Hematopoietic multipotent progenitor cell treated with erythropoietin and hydrocortisone succinate and interleukin-3 and kit ligand, for 15 days (in vitro differentiated cells): ENCODE results near the gene MIX23.
"Not testable (repeated sequence)": the region's sequence is repeated elsewhere in the genome, so short reads cannot be mapped to it uniquely, and the experiment has no call there.

Source experiments
- DNase-seq: peaks from one replicate; pipeline ENCODE4 v3.0.0-alpha.2; 2015; ENCODE audit warnings: low spot score

Gene MIX23

DNA sequence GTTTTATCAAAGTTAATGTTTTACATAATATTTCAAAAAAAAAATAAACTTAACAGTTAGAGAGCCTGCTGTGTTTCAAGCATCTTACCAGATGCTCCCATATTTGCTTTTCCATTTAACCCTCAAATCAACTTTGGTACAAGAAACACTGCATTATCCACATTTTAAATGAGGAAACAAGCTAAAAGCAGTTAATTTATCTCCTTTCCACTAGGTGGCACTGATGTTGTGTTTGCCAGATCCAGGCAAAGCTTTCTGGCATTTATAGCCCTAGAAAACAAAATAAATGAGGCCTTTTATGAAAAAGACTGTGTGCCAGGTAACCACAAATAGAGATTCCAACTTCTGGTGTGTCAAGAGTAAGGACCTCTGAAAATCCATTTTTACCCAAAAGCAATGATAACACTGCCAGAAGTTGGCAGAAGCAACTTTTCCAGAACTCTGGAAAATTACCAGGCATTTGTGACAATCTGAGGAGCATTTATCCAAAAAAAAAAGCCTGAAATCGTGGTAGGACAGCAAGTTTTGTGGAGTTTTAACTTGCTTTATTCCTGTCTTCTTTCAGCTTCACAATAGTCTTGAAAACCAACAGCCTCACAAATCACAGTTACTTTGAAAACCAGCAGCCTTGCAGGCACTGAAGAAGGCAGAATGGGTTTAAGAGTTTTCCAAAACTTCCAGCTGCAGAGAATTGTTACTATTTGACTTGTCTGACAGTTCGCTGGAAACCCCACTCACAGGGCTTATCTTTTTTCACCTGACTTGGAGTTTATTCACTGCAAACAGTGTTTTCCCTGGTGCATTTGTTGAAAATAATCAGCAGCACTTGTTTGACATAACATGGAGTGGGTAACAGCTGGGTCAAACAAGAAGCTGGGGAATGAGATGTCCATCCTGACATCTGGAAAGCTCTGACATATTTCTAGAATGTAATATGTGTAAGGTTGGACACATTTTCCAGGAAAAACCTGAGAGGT is 10.1 kb upstream of the MIX23 start:
- DNase-seq, result peak; percentile 78

GRCh38 chr3:122391681-122392446 is 8.8 kb upstream of the MIX23 start:
- DNase-seq, result no peak

DNA sequence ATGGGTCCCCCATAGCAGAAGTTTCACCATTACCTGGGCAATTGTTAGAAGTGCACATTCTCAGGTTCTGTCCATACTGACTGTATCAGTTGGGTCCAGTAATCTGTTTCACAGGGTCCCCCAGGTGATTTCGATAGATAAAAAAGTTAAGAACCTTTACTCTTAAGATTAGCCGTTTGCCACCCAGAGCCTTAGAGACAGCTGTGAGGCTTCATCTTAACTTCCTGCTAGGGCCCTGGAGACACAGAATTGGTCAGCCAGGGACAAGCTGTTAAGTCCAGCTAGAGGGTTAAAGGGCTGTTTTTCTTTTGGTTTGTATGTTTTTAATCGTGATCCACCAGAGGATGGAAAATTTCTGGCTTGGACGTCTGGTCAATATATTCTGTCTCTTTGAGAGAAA is 7.6 kb upstream of the MIX23 start:
- DNase-seq, result peak; percentile 13

- DNase-seq, result no peak
These were observed 6.9 kb upstream of the MIX23 start for GRCh38 chr3:122389892-122390291.

GRCh38 chr3:122389197-122389596 is 6.2 kb upstream of the MIX23 start:
- no peak for DNase-seq

DNA sequence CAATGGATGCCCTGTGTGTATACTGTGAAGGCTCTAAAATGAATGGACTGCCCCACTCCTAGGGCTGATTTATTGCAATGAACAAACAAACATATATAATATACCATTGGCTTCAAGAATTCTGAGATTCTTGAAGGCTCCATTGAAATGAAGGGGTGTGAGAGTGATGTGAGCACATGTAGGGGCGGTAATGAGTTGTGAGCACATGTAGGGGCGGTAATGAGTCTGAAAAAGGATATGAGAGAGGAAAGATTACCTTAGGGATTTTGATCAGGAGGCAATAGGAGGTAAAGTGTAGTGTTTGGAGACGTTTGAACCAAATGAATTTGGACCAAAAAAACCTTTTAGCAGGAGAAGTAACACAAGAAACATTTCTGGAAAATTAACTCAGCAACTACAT is 4.7 kb upstream of the MIX23 start:
- DNase-seq, result no peak

- peak; percentile 96 for DNase-seq
These were observed 1.0 kb upstream of the MIX23 start, which contains the start of gene FAM162A for GRCh38 chr3:122383771-122384697. FAM162A (plus strand) TSS chr3:122384182; CDS start chr3:122384266, 84 bp downstream.

DNA sequence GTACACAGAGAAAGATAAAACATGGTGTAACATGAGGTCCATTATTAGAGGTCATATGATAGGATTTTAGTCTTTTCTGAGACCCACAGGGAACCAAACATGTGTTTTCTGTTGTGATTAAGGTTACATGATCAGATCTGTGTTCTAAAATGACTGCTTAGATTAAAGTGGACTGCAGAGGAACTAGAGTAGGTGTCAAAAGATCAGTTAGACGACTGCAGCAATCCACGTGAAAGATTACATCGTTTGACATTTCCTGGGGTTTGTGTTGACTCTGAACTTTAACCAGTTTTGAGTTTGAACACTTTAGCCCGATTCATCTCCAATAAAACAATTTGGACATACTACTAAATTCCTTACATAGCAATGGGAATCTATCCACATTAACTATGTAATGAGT is 5.1 kb downstream of the MIX23 start:
- DNase-seq, result no peak

DNA sequence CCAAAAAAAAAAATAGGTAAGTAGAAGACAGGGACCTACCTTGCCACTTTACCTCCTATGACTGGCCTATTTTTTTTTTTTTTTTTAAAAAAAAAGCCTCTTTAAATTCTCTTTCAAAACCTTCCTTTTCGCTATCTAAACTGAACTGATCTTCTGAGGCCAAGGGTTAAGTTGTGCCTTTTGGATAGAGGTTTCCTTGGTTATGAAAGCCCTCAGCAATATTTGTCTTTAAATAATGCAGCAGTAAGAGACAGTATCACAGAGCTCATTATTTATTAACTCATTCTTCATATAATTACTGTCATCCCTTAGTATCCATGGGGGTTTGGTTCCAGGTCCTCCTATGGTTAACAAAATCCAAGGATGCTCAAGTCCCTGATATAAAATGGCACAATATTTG is 9.0 kb downstream of the MIX23 start:
- DNase-seq, result no peak

DNA sequence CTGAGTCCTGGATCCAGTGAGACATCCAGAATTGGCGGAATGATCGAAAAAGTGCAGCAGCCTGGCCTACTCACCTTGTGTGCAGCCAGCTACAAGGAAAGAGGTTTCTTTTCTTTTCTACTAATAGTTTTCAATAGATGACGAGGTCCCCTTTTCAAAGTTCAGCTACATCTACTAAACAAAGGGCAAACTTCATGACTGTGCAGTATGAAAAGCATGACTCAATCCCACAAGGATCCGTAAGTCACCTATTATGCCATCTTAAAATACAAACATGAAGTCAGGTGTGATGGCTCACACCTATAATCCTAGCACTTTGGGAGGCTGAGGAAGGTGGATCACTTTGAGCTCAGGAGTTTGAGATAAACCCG is 16.7 kb downstream of the MIX23 start:
- DNase-seq, result no peak

DNA sequence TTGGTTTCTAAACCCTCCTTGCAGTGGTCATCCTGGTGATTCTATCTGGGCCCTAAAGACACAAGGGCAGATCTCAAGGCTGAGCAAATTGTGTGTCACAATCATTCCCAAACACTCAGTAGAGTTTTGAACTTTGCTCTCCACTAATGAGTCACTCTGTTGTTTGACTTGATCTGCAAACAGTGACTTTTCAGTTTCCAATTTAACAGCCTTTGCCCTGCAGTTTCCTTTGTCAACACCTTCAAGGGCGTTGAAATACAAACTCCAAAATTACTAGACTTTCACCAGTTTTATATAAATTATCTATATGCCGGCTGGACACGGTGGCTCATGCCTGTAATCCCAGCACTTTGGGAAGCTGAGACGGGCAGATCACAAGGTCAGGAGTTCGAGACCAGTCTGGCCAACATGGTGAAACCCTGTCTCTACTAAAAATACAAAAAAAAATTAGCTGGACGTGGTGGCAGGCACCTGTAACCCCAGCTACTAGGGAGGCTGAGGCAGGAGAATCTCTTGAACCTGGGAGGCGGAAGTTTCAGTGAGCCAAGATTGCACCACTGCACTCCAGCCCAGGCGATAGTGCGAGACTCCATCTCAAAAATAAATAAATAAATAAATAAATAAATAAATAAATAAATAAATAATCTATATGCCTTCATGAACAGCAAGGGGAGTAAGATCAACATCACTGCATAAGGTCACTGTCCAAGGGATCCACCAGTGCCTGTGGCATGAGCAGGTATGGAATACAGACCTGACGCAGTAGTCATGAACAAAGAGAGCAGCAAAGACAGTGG is 17.3 kb downstream of the MIX23 start:
- not testable (repeated sequence) for DNase-seq

GRCh38 chr3:122365073-122365472 is 18.0 kb downstream of the MIX23 start:
- DNase-seq, result no peak

DNA sequence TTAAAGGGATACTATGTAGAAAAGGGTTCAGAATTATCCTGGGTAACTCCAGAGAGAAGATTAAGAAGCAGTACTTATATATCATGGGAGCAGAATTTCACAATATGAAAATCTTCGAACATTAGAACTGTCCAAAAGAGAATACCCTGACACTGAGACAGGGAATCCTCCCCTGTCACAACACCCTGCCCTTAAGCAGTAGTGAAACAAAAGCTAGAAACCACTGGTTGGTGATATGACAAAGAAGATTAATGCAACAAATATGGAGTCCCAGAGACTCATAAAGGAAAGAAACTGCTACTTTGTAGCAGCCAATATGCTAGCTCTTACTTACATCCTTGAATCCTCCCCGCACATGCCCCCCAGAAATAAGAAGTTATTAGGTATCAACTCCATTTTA is 18.5 kb downstream of the MIX23 start:
- no peak for DNase-seq

- no peak for DNase-seq
These were observed 21.0 kb downstream of the MIX23 start for GRCh38 chr3:122362026-122362425.

- DNase-seq, result no peak
These were observed 24.4 kb downstream of the MIX23 start for GRCh38 chr3:122358703-122359032.

DNA sequence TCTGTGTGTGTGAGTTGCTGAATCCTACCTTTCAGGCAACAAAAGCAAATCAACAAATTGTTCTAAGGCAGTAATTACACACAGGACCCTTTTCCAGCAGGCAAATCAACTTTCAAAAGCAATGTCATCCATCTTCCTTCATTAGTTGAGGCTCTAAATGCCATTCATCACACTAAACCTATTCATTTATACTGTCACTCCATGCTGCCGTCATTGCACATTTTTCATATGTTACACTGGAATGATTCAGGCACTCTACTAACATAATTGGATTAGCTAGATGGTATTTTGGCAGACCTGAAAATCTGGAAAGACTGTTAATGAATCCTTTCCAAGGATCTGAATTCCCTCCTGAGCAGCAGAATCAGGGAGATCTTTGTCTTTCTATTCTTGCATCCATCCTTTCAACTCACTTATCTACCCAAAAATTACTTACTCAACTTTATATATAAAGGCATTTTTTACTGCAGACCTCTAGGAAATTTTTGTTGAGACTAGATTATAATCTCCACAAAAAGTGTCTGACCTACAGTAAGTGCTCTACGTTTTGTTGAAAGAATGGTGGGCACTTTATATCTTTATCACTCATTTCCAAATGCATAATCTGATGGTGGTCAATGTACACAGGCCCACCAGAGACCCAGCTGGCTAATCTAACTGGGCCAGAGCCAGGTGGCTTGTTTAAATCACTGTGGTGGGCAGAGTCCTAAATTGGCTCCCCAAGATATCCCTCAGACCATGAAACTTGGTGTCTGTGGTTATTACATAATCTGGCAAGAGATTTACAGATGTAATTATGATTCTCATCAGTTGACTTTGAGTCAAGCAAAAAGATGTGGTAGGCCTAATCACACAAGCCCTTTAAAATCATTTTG is 25.0 kb downstream of the MIX23 start:
- no peak for DNase-seq

GRCh38 chr3:122356402-122356801 is 26.6 kb downstream of the MIX23 start:
- DNase-seq, result no peak

- DNase-seq, result no peak
These were observed 27.4 kb downstream of the MIX23 start for GRCh38 chr3:122355612-122356011.

GRCh38 chr3:122353893-122354401 is 29.1 kb downstream of the MIX23 start:
- DNase-seq, result no peak

GRCh38 chr3:122353215-122353614 is 29.8 kb downstream of the MIX23 start:
- no peak for DNase-seq
